Measurements from ENCODE around the gene AP1S3.

GRCh38 chr2:223711596-223712326, 125.6 kb downstream of the AP1S3 start:
- TF ChIP-seq CTCF (IDR thresholded peaks at IDR 0.05 in 2 of 3, conservative IDR thresholded peaks at IDR 0.05 in 1 of 3; ENCODE audit: borderline replicate concordance in 1 of 3, insufficient read depth in 1 of 3, low read depth in 2 of 3, low read length in 2 of 3), result no peak
- TF ChIP-seq POLR2AphosphoS5 (IDR thresholded peaks at IDR 0.05; ENCODE audit: low read depth, low read length), result no peak
- no peak for TF ChIP-seq SP1 (IDR thresholded peaks at IDR 0.05; ENCODE audit: low read depth)
- no peak for TF ChIP-seq EZH2phosphoT487 (IDR thresholded peaks at IDR 0.05; ENCODE audit: borderline replicate concordance)
- TF ChIP-seq MAX (IDR thresholded peaks at IDR 0.05), result no peak
- TF ChIP-seq EZH2 (IDR thresholded peaks at IDR 0.05), result no peak
- no peak for TF ChIP-seq RAD21 (IDR thresholded peaks at IDR 0.05; ENCODE audit: low read depth)
- no peak for TF ChIP-seq SIN3A (IDR thresholded peaks at IDR 0.05; ENCODE audit: low read depth)
